NT2/D1 (cell line): ENCODE results near the gene MAD1L1.

Experiments used
- YY1 ChIP-seq: IDR thresholded peaks from 2 replicates; pipeline ENCODE4 v1.6.1; 2011; ENCODE audit not compliant: insufficient read length, insufficient read depth
- ZNF274 ChIP-seq: IDR thresholded peaks from 2 replicates; pipeline ENCODE4 v1.6.1; 2011; ENCODE audit warnings: mild to moderate bottlenecking, low read depth, low read length

DNA sequence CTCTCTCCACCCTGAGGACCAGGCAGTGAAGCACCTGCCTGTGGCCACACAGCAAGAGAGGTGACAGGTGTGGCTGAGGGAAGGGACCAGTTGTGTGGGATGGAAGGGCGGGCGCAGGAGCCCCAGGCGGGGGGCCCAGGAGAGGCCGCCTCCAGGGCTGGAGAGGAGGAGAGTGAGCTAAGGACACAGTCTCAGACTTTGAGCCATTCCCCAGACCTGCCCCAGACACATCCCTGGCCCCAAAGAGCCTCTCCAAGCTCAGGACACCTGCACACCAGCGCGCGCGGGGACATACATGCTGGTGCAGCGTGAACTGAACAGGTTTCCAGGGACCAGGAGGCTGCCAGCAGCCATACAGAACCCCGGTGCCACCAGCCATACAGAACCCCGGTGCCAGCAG lies 237.3 kb downstream of the MAD1L1 start:
- TF ChIP-seq YY1 (no peak), ZNF274 (no peak)
